Measurements from ENCODE around the gene MBOAT2.
A peak's percentile ranks its signal among the peaks of the same experiment; 100 is the strongest.

Gene MBOAT2

DNA sequence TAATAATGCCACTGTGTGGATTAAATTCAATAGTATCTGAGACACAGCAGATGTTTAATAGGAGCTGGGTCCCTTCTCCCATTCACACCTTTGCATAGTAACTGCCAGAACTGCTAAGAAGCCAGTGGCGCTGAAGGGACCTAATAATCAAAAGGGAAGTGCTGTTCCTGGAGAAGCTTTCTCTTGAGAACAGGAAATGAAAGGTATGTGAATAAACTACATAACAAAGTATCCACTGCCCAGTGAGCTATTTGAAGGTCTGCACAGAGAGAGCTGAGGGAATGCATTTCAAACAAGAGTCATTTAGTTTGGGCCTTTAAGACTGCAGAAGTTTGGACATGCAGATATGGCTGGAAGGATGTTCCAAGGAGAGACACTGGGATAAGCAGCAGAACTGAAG, 110.0 kb downstream of the MBOAT2 start:
- DNase-seq: no peak

DNA sequence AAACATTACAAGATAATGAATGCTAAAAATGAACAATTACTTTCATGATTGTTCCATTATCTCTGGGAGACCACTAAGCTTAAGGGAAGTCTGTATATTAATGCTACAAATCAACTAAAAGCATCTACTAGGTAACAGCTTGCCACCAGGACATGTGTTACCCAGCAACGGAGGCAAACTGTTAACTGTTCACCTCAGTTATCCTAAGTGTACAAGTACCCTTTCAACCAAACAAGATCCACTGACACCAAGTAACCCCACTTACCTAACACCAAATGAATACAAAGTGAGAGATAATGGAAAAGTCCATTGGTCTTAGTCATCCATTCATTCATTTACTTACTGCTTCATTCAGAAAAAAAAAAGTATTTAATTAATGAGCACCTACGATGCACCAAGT, 111.4 kb downstream of the MBOAT2 start:
- no peak for DNase-seq

DNA sequence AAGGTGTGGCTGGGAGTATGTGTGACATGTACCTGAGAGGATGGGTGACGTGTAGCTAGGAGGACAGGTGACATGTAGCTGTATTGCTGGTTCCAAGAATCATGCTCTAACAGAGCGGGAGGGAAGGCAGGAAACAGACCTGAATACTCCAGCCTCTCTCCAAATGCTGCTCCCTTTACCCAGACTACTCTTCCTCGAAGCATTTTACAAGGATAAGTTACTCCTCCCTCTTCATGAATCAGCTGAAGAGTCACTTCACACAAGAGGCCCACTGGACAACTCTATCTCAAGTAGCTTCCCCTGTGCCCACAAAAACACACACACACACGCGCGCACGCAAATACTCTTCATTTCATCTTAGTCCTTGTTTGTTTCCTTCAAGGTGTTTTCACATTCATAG, 113.5 kb downstream of the MBOAT2 start:
- DNase-seq: no peak

DNA sequence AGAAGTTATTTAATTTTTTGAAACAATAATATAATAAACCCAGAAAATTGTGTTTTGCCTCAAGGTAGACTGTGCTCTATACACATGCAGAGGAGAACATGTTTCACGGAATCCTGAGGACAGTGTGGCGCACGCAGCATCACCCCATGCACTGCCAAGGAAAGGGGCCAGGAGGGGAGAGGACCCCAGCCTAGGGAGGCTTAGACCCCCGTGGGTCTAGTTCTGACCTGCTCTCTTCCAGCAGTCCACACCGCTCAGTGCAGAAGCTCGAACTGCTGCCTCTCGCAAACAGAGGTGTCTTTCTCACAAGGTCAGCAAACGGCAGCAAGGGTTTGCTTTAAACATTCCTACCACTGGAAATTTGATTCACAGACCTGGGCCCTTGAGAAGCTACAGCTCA, 114.5 kb downstream of the MBOAT2 start:
- no peak for DNase-seq

DNA sequence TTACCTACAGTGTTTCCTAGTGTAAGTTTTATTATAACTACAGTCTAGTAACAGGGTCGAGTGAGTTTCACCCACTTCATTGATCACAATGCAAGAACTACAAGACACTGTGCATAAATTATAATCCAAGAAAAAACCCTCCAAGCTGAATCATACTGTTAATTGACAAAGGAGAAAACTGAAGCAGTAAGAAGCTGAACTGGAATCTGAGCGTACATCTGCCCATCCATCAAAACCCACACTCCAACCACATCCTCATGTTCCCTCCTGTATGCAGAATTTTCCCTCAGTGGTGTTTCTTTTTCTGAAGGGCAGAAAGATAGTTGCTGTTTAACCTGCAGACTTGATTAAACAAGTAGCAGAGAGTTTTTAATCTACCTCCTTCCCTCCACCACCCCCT, 116.6 kb downstream of the MBOAT2 start:
- DNase-seq: no peak

DNA sequence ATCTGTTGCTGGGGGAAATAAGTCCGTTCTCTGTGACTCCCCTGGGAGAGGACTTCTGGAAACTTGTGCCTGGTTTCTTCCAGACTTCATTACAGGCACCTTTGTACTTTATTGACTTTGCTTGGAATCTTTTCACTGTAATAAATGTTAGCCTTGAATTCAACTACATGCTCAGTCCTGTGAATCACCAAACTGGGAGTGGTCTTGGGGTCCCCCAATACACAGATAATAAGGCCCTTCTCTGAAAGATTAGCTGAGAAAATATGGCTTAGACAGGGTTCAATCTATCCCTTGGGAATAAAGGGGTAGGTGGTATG, 117.3 kb downstream of the MBOAT2 start:
- DNase-seq: no peak

DNA sequence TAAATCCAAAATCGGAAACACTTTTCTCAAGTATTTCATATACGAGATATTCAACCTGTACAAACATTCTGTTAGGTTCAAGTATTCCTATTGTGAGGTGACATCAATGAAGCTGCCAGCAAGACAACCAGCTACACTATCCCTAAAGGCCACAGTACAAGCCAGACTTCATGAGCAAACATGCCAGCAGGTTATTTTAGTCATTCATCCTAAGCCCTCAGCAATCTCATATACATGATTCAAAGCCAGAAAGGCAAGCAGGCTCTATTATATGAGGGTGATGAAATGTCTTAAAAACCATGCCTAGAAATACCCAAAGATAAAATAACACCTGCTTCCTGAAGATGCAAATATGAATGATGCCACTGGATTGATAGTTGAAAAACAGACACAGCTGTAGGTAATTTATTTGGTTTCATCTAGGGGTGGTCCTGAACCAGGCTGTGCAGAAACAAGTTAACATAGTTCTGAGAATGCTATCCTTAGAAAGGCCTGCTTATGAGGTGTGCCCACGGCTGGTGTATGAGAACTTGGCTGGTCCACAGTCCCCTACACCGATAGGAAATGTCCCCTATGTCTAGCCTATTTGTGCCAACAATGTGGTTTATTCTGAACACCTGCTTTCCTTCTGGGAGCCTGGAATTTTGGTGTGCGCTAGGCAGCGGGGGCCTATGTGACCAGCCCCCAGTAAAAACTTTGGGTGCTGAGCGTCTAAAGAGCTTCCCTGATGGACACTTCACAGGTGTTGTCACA, 117.9 kb downstream of the MBOAT2 start:
- DNase-seq: no peak

DNA sequence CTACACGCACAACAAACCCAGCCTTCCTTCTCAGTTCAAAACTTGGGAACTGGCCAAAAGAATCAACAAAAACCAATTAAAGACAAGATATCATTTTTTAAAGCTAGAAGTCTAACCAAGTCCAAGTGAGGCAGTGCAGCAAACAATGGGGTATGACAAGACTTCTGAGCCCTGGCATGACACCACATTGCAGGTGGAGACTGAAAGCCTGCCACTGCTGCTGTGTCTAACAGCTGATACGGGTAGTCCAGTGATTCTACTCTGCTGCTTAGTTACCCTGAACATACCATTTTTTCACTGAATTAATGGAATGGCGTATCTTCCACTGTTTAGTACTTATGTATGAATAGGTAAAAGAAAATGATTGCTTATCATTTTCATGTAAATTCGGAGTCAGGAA, 118.7 kb downstream of the MBOAT2 start:
- no peak for DNase-seq

DNA sequence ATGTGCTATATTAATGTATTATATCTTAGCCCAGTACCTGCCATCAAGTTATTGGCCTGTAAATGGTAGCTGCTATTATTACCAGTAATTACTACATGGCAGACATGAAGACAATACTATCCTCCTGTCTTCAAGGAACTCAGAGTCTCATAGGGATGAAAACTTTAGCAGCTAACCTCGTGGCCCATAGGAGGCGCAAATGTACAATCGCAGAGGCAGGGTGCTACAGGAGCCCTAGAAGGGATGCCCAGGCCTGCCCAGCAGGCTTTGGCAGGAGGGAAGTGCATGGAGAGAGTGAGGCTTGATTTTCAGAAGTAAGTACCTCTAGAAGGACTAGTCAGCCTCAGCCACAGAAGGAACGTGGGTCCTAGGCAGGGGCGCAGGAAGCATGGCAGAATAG, 121.4 kb downstream of the MBOAT2 start:
- DNase-seq: peak; percentile 4

DNA sequence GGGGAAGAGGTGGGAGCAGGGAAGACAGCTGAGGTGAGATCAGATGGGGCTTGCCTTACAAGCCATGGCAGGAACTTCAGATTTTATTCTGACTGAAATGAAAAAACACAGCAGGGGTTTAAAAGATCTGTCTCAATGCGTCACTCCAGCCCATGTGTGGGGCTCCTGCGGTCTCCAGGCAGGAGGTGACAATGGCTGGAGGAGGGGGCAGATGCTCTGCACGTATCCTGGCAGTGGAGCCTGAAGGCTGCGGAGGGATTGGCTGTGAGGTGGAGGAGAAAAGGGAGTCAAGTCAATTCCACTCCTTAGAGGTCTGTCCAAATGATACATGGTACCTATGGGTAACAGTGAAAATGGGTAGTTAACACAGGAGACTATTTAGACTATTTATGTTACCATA, 125.6 kb downstream of the MBOAT2 start:
- DNase-seq: no peak

DNA sequence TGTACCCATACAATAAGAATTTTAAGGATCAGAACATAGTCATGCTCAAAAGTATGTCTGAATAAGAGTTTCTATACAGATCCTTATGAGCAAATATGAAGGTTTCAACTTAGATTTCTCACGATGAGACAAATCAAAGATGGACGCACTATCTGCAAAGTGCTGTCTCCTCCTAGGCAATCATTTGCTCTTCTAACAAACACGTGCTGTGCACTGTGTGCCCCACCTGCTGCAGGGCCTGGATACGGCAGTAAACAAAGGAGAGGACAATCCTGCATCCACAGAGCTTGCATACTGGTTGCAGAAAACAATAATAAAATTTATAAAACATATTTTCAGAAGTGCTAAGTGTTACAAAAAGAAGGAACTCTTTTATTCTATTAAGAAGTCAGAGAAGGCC, 126.2 kb downstream of the MBOAT2 start:
- DNase-seq: no peak

DNA sequence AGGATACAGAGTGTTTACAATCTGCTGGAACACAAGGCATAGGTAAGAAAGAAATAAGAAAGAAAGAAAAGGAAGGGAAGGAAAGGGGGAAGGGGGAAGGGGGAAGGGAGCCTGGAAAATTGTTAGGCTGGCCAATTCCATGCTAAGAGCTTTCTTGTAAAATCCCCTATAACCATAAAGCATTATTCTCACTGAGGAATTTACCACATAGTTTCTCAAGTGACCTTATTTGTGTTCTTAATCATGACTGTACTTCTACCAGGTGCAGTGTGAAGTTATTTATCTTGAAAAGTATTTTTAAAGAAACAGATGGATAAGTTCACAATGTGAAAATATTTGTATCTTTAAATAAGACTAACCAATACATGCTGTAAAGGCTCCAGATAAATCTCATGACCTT, 126.9 kb downstream of the MBOAT2 start:
- no peak for DNase-seq

DNA sequence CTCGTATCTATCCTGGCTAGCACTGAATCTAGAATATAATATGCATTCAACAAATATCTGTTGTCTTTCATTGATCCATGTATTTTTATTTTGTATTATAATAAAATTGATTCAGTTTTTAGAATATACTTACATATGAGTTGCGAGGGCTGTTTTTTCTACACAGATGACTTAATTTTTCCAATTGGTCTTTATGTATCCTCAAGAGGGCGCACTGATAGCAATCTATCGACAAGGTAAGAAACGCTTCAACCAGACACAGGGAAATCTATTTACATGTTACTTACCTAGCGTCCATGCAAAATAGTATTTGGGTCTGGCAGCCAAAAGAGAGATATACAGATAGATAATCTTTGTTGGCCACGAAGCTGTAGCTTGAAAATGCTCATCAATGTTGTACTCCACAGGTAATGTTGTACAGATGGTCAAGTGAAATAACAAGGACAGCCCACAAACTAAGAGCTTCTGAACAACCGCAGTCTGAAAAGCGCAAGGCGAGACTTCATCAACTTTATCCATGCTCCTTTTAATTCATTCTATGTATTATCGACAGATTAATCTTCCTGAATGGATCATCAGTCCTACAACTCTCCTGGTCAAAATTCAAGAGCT, 130.6 kb downstream of the MBOAT2 start:
- DNase-seq: no peak

DNA sequence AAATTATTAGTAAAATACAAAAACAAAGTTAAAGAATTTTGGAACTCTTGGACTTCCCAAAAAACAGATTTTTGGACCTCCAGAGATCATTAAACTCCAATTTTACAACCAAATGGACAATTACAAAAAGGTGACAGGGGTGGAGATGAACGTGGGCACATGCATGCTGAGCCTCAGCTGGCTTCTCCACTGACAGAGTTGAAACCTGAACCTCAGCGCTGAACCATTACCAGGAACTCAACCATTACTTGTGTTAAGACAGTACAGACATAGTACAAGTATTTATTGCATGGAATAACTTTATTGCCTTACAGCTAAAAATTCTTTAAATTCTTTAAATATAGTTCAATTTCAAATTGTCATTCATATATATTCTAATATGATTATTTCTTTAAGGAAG, 133.0 kb downstream of the MBOAT2 start:
- no peak for DNase-seq

DNA sequence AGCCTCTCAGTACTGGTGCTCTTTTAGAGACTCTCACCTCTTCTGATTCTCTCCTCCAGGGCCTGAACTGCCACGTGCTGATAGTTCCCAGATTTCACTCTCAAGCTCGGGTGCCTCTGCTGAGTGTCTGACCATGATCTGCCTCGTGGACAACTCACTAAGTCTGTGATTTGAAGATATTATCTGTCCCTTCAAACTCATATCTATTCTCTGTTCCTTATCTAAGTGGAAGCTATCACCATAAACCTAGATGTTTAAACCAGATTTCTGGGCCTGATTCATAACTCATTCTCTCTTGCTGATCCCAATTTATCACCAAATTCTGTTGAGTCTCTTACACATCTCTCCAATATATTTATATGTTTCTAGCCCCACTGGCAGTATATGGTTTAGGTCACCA, 136.1 kb downstream of the MBOAT2 start:
- no peak for DNase-seq

DNA sequence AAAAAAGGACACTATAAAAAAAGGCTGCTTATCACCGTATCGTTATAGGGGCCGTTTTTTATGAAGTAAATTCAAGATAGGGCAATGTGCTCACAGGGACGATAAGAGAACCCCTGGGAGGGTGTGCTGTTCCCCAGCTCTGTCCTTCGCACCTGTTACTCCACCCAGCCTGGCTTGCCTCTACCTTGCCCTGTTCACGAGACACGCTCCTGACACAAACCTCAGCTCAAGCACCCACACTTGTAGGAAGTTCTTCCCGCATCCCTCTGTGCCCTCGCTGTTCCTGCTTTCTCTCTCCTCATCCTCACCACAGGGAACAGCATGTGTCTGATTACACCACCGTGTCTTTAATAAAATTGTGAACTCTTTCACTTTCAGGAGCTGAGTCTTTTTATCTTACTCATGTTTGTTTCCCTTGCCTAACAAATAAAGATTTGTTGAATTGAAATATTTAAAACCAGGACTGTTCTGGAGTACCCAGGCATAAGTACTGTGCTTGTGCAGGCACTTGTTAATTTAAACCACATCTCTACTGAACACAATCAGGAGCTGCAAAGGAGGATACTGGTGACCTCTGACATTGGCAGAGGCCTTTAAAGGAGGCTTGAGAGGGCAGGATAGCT, 140.0 kb downstream of the MBOAT2 start:
- no peak for DNase-seq

DNA sequence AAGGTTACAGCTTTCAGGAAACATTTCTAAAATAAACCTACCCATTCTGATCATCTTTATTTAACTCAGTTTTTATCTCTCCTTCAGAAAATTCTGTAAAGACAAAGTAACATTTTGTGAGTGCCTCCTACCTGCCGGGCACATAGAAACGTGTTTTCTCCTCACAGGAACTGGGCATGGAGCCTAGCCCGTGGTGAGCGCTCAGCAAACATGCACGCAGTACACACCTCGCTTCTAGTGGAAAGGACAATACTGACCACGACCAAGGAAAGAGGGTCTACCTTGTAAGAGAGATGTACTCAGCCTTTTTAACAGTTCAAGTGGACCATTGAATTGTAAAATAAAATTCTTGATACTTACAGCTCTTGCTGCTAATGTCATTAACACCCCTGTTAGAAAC, 141.3 kb downstream of the MBOAT2 start:
- no peak for DNase-seq

DNA sequence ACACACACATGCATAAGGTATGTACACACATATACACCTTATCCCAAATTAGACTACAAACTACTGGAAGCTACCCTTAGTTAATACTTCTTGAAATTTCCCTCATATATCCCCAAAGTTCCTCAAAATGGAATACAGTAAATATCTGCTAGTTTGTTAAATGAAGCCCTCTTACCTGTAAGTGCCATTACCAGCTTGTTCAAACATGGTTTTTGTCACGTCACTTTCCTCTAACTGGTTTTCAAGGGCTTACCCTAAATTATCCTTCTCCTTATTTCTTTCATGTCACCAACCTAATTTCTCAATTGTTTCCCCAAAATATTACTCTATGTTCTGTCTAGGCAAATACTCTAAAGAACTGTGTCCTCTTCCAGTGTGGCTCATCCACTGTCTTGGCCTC, 141.7 kb downstream of the MBOAT2 start:
- no peak for DNase-seq

DNA sequence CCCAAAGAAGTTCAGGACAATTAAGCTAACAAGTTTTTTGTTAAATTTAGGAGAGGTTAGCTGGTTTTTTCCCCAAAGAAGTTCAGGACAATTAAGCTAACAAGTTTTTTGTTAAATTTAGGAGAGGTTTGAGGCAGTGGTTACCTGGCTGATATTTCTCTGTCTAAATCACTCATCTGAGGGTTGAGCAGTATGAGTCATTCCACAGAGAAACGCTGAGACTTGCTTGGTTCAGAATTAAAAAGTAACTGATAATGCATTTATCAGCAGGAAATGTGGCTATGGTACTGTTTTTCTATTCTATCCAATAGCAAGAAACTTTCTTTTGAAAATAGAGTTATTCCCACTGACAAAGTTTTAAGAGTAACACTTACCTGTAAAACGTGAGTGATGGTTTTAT, 143.2 kb downstream of the MBOAT2 start:
- DNase-seq: no peak

DNA sequence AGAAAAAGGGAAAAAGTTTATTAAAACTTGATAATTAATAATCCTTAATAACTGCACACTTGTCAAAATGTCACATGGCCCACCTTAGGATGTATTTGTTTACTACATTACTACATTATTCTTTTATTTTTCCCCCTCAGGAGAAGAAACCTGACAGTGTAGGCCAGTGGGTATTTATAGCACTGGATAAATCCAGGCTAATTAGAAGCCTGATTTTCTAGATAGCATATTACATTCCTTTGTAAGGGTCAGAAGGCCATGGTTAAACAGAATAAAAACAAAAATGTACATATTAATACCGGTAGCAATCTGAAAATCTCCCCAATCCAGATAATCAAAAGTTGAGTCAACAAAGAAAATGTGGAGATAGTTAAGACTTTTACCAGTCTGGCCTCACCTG, 144.6 kb downstream of the MBOAT2 start:
- no peak for DNase-seq

DNA sequence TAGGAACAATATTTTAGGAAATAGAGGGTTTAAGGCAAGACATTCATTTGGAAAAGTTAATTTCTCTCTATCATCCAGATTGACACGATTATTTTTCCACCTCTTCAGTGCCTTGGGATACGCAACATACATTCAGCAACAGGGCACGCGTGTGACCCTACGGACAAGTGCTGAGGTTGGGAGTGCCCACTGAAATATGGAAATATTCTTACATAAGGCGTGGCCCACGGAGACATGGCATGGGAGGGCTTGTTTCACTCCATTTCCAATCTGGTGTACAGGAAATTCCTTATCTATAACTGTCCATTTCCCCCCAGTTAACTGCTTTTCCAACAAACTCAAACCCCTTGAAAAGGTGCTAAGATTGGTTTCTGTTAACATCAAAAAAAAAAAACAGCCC, 145.2 kb downstream of the MBOAT2 start:
- DNase-seq: no peak

DNA sequence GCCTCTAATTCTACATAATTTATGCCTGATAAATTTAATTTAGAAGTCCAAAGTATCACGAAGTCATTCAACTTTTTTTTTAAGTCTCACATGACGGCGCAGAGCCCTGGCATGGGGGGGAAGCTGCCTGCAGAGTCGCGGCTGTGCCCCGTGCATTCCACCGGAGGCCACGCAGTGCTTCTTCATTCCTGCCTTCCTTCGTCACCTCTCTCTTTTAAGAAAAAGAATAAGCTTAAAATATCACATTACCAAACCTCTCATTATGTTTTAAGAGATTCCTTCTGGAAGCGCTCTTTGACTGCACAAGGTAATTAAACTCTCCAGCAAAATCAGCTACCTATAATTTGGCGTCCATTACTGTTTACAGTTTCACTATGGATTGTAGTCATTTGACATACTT, 145.8 kb downstream of the MBOAT2 start:
- no peak for DNase-seq

DNA sequence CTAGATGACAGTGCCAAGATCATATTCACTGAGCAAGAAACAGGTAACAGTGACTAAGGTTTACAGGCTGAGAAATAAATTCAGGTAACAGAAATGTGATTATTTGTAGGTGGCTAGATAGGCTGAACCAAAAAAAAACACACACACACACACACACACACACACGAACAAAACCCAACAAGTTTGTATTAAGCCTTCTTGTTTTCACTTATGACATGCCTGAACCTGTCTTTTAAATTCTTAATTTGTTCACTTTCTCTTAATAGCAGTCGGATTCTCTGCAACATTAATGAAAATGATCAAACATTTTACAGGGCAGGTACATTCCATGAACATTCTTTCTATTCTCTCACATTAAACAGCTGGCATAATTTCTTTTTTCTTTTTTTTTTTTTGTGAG, 147.3 kb downstream of the MBOAT2 start:
- DNase-seq: no peak

DNA sequence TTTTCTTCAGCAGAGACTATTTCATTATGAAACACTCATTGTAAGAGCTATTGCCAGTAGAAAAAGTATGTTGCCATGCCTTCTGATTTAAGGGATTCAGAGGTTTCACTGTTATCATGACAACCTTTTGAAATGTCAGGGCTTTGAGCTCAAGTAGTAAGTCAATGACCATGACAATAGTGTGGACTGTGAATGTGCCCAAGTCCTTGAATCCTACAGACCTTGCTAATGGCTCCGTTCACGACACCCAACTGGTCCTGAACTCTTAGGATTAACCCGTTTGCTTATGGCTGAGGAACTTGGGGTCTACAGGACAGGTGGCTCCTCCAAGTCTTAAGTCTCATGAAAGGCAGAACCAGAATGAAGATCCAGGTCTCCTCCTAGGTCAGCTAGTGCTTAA, 148.5 kb downstream of the MBOAT2 start:
- DNase-seq: no peak

DNA sequence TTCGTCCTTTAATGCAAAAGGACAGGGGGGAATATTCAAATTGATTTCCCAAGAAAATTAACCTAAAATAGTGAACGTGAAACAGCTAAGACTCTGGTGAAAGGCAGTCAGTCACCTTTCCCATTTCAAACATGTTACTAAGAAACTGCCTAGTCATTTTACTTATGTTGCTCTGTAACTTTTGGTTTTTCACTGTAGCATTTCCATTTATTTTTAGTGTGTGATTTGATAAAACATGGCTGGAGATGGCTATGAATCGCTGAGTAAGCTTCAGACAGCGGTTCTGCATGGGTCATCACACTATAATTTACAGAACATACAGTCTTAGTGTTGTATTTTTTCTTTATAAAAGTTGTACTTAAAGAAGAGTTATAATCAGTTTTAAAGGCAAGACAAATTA, 150.1 kb downstream of the MBOAT2 start:
- DNase-seq: no peak

All from stimulated activated CD4-positive, alpha-beta T cell treated with anti-CD3 and anti-CD28 coated beads, Interleukin-15, amount 100 ng/mL, for 24 hours (primary cell).